ENCODE results near the gene PANK3. TPM values are rescaled to one million over a fixed set of nuclear protein-coding genes. Genes with fewer than 3 reads are reported as not detected.

Gene PANK3
- total RNA-seq, 1 donor: 71.7 TPM

- H3K4me3 ChIP-seq (ENCODE audit: low read depth, low read length): no peak overlapping the region
- no peak for DNase-seq (ENCODE audit: low read depth)
- no peak for TF ChIP-seq CTCF (IDR thresholded peaks at IDR 0.05; ENCODE audit: insufficient read depth, low read depth, low read length)
Observed at GRCh38 chr5:168606562-168606961, 27.4 kb upstream of the PANK3 start.

GRCh38 chr5:168604436-168604835, 25.3 kb upstream of the PANK3 start:
- no peak for DNase-seq (ENCODE audit: low read depth)
- no peak overlapping the region for H3K4me3 ChIP-seq (ENCODE audit: low read depth, low read length)
- TF ChIP-seq CTCF (IDR thresholded peaks at IDR 0.05; ENCODE audit: insufficient read depth, low read depth, low read length): no peak

- no peak for TF ChIP-seq CTCF (IDR thresholded peaks at IDR 0.05; ENCODE audit: insufficient read depth, low read depth, low read length)
- peak; percentile 21 for DNase-seq (ENCODE audit: low read depth)
- H3K4me3 ChIP-seq (ENCODE audit: low read depth, low read length): no peak overlapping the region
Observed at GRCh38 chr5:168603746-168604145, 24.6 kb upstream of the PANK3 start.

GRCh38 chr5:168602517-168602916, 23.3 kb upstream of the PANK3 start:
- H3K4me3 ChIP-seq (ENCODE audit: low read depth, low read length): no peak overlapping the region
- TF ChIP-seq CTCF (IDR thresholded peaks at IDR 0.05; ENCODE audit: insufficient read depth, low read depth, low read length): no peak
- DNase-seq (ENCODE audit: low read depth): no peak

GRCh38 chr5:168601972-168602371, 22.8 kb upstream of the PANK3 start:
- no peak for DNase-seq (ENCODE audit: low read depth)
- no peak for TF ChIP-seq CTCF (IDR thresholded peaks at IDR 0.05; ENCODE audit: insufficient read depth, low read depth, low read length)
- H3K4me3 ChIP-seq (ENCODE audit: low read depth, low read length): no peak overlapping the region

GRCh38 chr5:168600409-168600808, 21.2 kb upstream of the PANK3 start:
- no peak overlapping the region for H3K4me3 ChIP-seq (ENCODE audit: low read depth, low read length)
- DNase-seq (ENCODE audit: low read depth): peak; percentile 17
- TF ChIP-seq CTCF (IDR thresholded peaks at IDR 0.05; ENCODE audit: insufficient read depth, low read depth, low read length): no peak

- TF ChIP-seq CTCF (IDR thresholded peaks at IDR 0.05; ENCODE audit: insufficient read depth, low read depth, low read length): no peak
- no peak overlapping the region for H3K4me3 ChIP-seq (ENCODE audit: low read depth, low read length)
- no peak for DNase-seq (ENCODE audit: low read depth)
Observed at GRCh38 chr5:168599826-168600225, 20.7 kb upstream of the PANK3 start.
